B cell (primary cell): ENCODE data around the gene KCND3. TPM values are rescaled to one million over a fixed set of nuclear protein-coding genes. Genes with fewer than 3 reads are reported as not detected.
A peak's percentile ranks its signal among the peaks of the same experiment; 100 is the strongest.

ENCODE experiments used
- ATAC-seq: fragments of 200-7000 bp; cut with Tn5 transposase; one replicate; pipeline ENCODE4 v1.10.0; 2021; ENCODE audit warnings: low read depth, mild to moderate bottlenecking, moderate number of reproducible peaks, moderate library complexity
- CTCF ChIA-PET: fragments of 350-600 bp; sonication (Branson Sonifier 250); formaldehyde crosslinking; loops from one replicate; lab custom pipeline; 2021; ENCODE audit warnings: antibody characterized with exemption, inconsistent platforms; lab: Charles Lee
- POLR2A ChIA-PET: fragments of 350-600 bp; sonication (Branson Sonifier 250); formaldehyde crosslinking; loops from one replicate; lab custom pipeline; 2021; ENCODE audit warnings: antibody characterized with exemption; lab: Charles Lee
- DNase-seq: peaks from one replicate; pipeline ENCODE4 v3.0.0; 2013
- H2AFZ ChIP-seq: 2 replicates; pipeline ENCODE4 v1.6.1; 2012; ENCODE audit warnings: mild to moderate bottlenecking, low read depth, low read length; ENCODE audit not compliant: insufficient read depth, poor library complexity, severe bottlenecking
- H3K27ac ChIP-seq, 2 donors: 1 replicate in 1 of 2; 2 replicates in 1 of 2; pipeline ENCODE4 v1.5.1; 2012 to 2013; ENCODE audit warnings: low read length in 2 of 2, mild to moderate bottlenecking in 2 of 2, moderate library complexity in 1 of 2
- H3K27me3 ChIP-seq, 4 experiments: fragments of 200-600 bp in 1 of 4; sonication (generic) in 1 of 4; replicated peaks in 1 of 4; 1 replicate in 2 of 4; 2 replicates in 2 of 4; pipeline versions ENCODE4 v1.6.1 to v1.7.0; 2013 to 2016; ENCODE audit warnings: low read length in 3 of 4, mild to moderate bottlenecking in 2 of 4, mixed read lengths in 1 of 4, moderate library complexity in 1 of 4; ENCODE audit not compliant: insufficient read depth in 4 of 4, control insufficient read depth in 3 of 4; ENCODE audit errors: control extremely low read depth in 1 of 4
- H3K36me3 ChIP-seq, 2 experiments: replicated peaks in 1 of 2; 1 replicate in 1 of 2; 2 replicates in 1 of 2; pipeline versions ENCODE4 v1.6.1 to v1.7.1; 2013; ENCODE audit warnings: low read length in 1 of 2; ENCODE audit not compliant: insufficient read depth in 2 of 2, control insufficient read depth in 1 of 2; ENCODE audit errors: control extremely low read depth in 1 of 2, extremely low read depth in 1 of 2
- H3K4me1 ChIP-seq, 2 donors: fragments of 200-600 bp in 1 of 2; sonication (generic) in 1 of 2; 1 replicate in 1 of 2; 2 replicates in 1 of 2; pipeline versions ENCODE4 v1.5.1 to v1.6.1; 2013 to 2017; ENCODE audit warnings: low read length in 2 of 2; ENCODE audit not compliant: control insufficient read depth in 2 of 2, insufficient read depth in 2 of 2
- H3K4me2 ChIP-seq: replicated peaks from 2 replicates; pipeline ENCODE3; 2012; ENCODE audit warnings: mild to moderate bottlenecking, low read depth, low read length; ENCODE audit not compliant: poor library complexity, severe bottlenecking
- H3K4me3 ChIP-seq, 5 experiments: fragments of 200-600 bp in 1 of 5; sonication (generic) in 1 of 5; 1 replicate in 3 of 5; 2 replicates in 2 of 5; pipeline versions ENCODE4 v1.5.1 to v1.7.0; 2011 to 2016; ENCODE audit warnings: low read length in 4 of 5, mild to moderate bottlenecking in 4 of 5, low read depth in 2 of 5, control low read depth in 1 of 5, moderate library complexity in 1 of 5; ENCODE audit not compliant: insufficient read depth in 1 of 5; ENCODE audit errors: control extremely low read depth in 1 of 5, extremely low read depth in 1 of 5
- H3K79me2 ChIP-seq: fragments of 200-600 bp; sonication (generic); one replicate; pipeline ENCODE4 v1.6.0; 2016; ENCODE audit warnings: low read length; ENCODE audit not compliant: control insufficient read depth, insufficient read depth
- H3K9ac ChIP-seq: fragments of 200-600 bp; sonication (generic); 2 replicates; pipeline ENCODE4 v1.6.1; 2017; ENCODE audit warnings: mild to moderate bottlenecking, low read length, moderate library complexity
- H3K9me3 ChIP-seq, 3 donors: one replicate each; pipeline versions ENCODE4 v1.6.1 to v1.7.1; 2013; ENCODE audit warnings: low read length in 2 of 3; ENCODE audit not compliant: control insufficient read depth in 2 of 3, insufficient read depth in 1 of 3; ENCODE audit errors: control extremely low read depth in 1 of 3
- H4K20me1 ChIP-seq: 2 replicates; pipeline ENCODE4 v1.6.0; 2012; ENCODE audit warnings: mild to moderate bottlenecking, low read length; ENCODE audit not compliant: insufficient read depth, control insufficient read depth, poor library complexity, severe bottlenecking
- H3K27ac Mint-ChIP-seq: one replicate; pipeline ENCODE4 v1.8.0; 2021; ENCODE audit warnings: mixed read lengths
- H3K27me3 Mint-ChIP-seq: one replicate; pipeline ENCODE4 v1.8.0; 2021; ENCODE audit warnings: mixed read lengths
- H3K4me1 Mint-ChIP-seq: one replicate; pipeline ENCODE4 v1.8.0; 2021; ENCODE audit warnings: mixed read lengths
- H3K4me3 Mint-ChIP-seq: one replicate; pipeline ENCODE4 v1.8.0; 2021; ENCODE audit warnings: mixed read lengths
- H3K9me3 Mint-ChIP-seq: one replicate; pipeline ENCODE4 v1.8.0; 2022; ENCODE audit warnings: mixed read lengths; ENCODE audit not compliant: insufficient read depth
- EZH2 ChIP-seq: IDR thresholded peaks from 2 replicates; pipeline ENCODE4 v1.6.1; 2012; ENCODE audit warnings: borderline replicate concordance, low read depth, mild to moderate bottlenecking, moderate library complexity, low read length; ENCODE audit not compliant: insufficient read depth, poor library complexity, severe bottlenecking
- WGBS: methylation state at CpG from one replicate; pipeline ENCODE4 v1.1.5; 2013; ENCODE audit warnings: missing lambda C conversion rate; ENCODE audit not compliant: insufficient coverage; 5-methylcytosine and 5-hydroxymethylcytosine counted together
- intact Hi-C: fragments of 100-400 bp; cut with micrococcal nuclease; formaldehyde crosslinking; loops from one replicate; pipeline ENCODE4 v1.10.0; 2022
- polyA plus RNA-seq: library from polyadenylated mRNA; depleted of rRNA; stranded (reverse); fragments of >200 nt; gene quantifications from 2 replicates; pipeline ENCODE4 v1.2.3, GENCODE V29; 2012
- total RNA-seq, 2 donors: library from RNA; stranded (reverse); fragments of 120-200 nt in 1 of 2; gene quantifications; 1 replicate in 1 of 2; 2 replicates in 1 of 2; pipeline versions ENCODE4 v1.2.3 to v1.2.4, GENCODE V29; 2013 to 2022
- TF ChIP-seq, protein P1 (sequence below): fragments of 200-600 bp; IDR thresholded peaks from one replicate; pipeline ENCODE4 v1.8.0; 2022; ENCODE audit warnings: antibody characterized with exemption, mild to moderate bottlenecking

KCND3 gene
- total and polyA plus RNA-seq, 2 donors (not counting 1 experiment from before 2014, with no cell fraction given): 0.07 TPM; not detected in 1

DNA sequence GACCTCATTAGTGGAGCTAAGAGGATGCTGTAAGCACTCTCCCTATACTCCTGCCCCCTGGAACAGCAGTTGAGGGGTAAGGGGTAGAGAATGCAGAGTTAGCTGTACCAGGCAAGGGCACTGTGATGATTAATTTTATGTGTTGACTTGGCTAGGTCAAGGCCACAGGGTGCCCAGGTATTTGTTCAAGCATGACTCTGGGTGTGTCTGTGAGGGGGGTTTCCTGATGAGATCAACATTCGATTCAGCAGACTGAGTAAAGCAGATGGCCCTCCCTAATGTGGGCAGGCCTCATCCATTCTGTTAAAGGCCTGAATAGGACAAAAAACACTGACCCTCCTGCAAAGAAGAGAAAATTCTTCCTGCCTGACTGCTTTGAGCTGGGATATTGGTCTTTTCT, 110.8 kb downstream of the KCND3 start:
- H3K4me3 ChIP-seq: no peak overlapping the region
- H3K4me1 Mint-ChIP-seq: peaks cover 18% of the 10 kb centered on the region
- no peak overlapping the region for H3K9ac ChIP-seq
- peaks cover 42% of the 10 kb centered on the region for H3K27me3 Mint-ChIP-seq
- no peaks in the 10 kb centered on the region for H4K20me1 ChIP-seq
- H3K9me3 Mint-ChIP-seq: no peaks in the 10 kb centered on the region
- H3K4me3 Mint-ChIP-seq: peak overlapping the region; percentile 10
- DNase-seq (peak; percentile 65), ATAC-seq (peak; percentile 87)
- H3K79me2 ChIP-seq: no peaks in the 10 kb centered on the region
- H3K27me3 ChIP-seq: peaks cover 0 to 6% (median 0%) of the 10 kb centered on the region in 4 experiments
- H3K4me1 ChIP-seq: peaks cover 20 to 21% of the 10 kb centered on the region in 2 donors
- intact Hi-C loops: no loop called here
- ChIA-PET POLR2A (no interaction called here), CTCF (no interaction called here)
- peak overlapping the region; percentile 8 for H2AFZ ChIP-seq
- H3K9me3 ChIP-seq: no peaks in the 10 kb centered on the region
- TF ChIP-seq, protein P1, sequence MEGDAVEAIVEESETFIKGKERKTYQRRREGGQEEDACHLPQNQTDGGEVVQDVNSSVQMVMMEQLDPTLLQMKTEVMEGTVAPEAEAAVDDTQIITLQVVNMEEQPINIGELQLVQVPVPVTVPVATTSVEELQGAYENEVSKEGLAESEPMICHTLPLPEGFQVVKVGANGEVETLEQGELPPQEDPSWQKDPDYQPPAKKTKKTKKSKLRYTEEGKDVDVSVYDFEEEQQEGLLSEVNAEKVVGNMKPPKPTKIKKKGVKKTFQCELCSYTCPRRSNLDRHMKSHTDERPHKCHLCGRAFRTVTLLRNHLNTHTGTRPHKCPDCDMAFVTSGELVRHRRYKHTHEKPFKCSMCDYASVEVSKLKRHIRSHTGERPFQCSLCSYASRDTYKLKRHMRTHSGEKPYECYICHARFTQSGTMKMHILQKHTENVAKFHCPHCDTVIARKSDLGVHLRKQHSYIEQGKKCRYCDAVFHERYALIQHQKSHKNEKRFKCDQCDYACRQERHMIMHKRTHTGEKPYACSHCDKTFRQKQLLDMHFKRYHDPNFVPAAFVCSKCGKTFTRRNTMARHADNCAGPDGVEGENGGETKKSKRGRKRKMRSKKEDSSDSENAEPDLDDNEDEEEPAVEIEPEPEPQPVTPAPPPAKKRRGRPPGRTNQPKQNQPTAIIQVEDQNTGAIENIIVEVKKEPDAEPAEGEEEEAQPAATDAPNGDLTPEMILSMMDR: no peak
- TF ChIP-seq EZH2: no peak
- peak overlapping the region; percentile 22 to 65 for H3K27ac ChIP-seq
- H3K36me3 ChIP-seq: no peaks in the 10 kb centered on the region
- H3K27ac Mint-ChIP-seq: peak overlapping the region; percentile 27
- peak overlapping the region; percentile 48 for H3K4me2 ChIP-seq
- 0% methylated on average over 1 of the region's 1 CpG for whole genome bisulfite sequencing

DNA sequence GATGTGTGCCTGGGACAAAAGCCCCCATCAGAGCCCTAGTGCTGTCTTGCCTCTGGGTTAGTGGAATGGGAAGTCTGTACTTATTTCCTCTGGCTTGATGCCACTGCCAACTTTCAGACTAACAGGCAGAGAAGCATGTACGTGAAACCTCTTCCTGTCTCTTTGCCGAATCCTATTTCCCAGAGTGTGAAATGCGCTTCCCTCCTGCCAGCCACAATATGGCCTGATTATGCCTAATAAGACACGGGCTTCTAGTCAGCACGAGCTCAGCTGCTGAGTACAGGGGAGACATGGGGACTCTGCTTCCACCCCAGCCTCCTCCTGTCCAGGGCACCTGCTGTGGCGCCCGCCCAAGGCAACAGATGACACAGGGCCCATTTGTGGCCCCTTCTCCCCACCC, 111.4 kb downstream of the KCND3 start:
- ChIA-PET POLR2A (no interaction called here), CTCF (no interaction called here)
- no peak overlapping the region for H3K4me3 Mint-ChIP-seq
- Histone ChIP-seq H3K79me2 (no peaks in the 10 kb centered on the region), H3K36me3 (no peaks in the 10 kb centered on the region), H2AFZ (peak overlapping the region; percentile 8), H3K4me3 (no peak overlapping the region), H3K4me2 (peak overlapping the region; percentile 48), H3K27ac (peak overlapping the region; percentile 22 to 65), H3K27me3 (peaks cover 0 to 6% (median 0%) of the 10 kb centered on the region in 4 experiments), H3K9ac (no peak overlapping the region), H4K20me1 (no peaks in the 10 kb centered on the region), H3K4me1 (peaks cover 20 to 21% of the 10 kb centered on the region in 2 donors), H3K9me3 (no peaks in the 10 kb centered on the region)
- H3K27ac Mint-ChIP-seq: no peak overlapping the region
- 69% methylated on average over 2 of the region's 7 CpGs for WGBS
- ATAC-seq: no peak
- peaks cover 18% of the 10 kb centered on the region for H3K4me1 Mint-ChIP-seq
- H3K27me3 Mint-ChIP-seq: peaks cover 39% of the 10 kb centered on the region
- TF ChIP-seq, protein P1: no peak
- TF ChIP-seq EZH2: no peak
- no peaks in the 10 kb centered on the region for H3K9me3 Mint-ChIP-seq
- DNase-seq: no peak
- intact Hi-C loops: no loop called here
